ENCODE data around the gene UBE2L6.

UBE2L6 gene

GRCh38 chr11:57567515-57568329, at the start of gene UBE2L6:
TSS of gene UBE2L6 (minus strand) at chr11:57567672. CDS start at chr11:57567611, 61 bp downstream.
- peak within 1 kb of the TSS; percentile 93 for H3K4me3 Mint-ChIP-seq
- peak; percentile 90 for ATAC-seq
- H3K27ac Mint-ChIP-seq = peak within 1 kb of the TSS; percentile 84
- H3K9me3 Mint-ChIP-seq = no peaks in the 10 kb centered on the region
- peaks cover 12% of the 10 kb centered on the region for H3K36me3 Mint-ChIP-seq
- H3K27me3 Mint-ChIP-seq = no peaks in the 10 kb centered on the region
- H3K4me1 Mint-ChIP-seq = peaks cover 46% of the 10 kb centered on the region

- no peak for ATAC-seq
- no peaks in the 10 kb centered on the region for H3K36me3 Mint-ChIP-seq
- H3K27ac Mint-ChIP-seq = no peak overlapping the region
- no peak overlapping the region for H3K4me3 Mint-ChIP-seq
- peaks cover 4% of the 10 kb centered on the region for H3K9me3 Mint-ChIP-seq
- no peaks in the 10 kb centered on the region for H3K4me1 Mint-ChIP-seq
- H3K27me3 Mint-ChIP-seq = peaks cover 41% of the 10 kb centered on the region
Observed at GRCh38 chr11:57616595-57616994, 49.1 kb upstream of the UBE2L6 start.

DNA sequence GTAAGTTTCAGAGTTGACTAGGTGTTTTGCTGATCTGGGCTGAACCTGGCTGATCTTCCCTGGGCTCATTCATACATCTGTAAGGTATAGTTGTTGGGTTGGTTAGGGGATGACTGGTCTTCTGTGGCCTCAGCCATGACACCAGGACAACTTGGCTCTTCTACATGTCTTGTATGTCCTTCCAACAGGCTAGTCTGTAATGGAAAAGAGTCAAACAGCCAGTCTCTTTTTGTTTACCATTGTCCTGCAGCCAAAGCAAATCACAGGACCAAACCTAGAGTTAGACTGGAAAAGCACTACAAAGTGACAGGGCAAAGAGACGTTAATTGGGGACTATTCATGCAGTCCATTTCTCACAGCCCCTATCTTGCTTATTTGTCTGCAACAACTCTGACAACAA, 47.8 kb upstream of the UBE2L6 start:
- H3K27ac Mint-ChIP-seq = no peak overlapping the region
- no peak overlapping the region for H3K4me3 Mint-ChIP-seq
- H3K4me1 Mint-ChIP-seq = no peaks in the 10 kb centered on the region
- ATAC-seq = no peak
- H3K9me3 Mint-ChIP-seq = peaks cover 2% of the 10 kb centered on the region
- no peaks in the 10 kb centered on the region for H3K36me3 Mint-ChIP-seq
- H3K27me3 Mint-ChIP-seq = peaks cover 39% of the 10 kb centered on the region

DNA sequence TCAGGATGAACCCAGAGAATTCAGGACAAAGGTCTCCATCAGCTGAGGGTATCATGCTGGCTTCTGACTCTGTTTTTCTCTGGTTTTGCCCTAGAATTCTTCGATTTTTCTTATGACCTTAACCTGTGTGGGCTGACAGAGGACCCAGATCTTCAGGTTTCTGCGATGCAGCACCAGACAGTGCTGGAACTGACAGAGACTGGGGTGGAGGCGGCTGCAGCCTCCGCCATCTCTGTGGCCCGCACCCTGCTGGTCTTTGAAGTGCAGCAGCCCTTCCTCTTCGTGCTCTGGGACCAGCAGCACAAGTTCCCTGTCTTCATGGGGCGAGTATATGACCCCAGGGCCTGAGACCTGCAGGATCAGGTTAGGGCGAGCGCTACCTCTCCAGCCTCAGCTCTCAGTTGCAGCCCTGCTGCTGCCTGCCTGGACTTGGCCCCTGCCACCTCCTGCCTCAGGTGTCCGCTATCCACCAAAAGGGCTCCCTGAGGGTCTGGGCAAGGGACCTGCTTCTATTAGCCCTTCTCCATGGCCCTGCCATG, 46.8 kb upstream of the UBE2L6 start:
- H3K36me3 Mint-ChIP-seq = no peaks in the 10 kb centered on the region
- no peak overlapping the region for H3K4me3 Mint-ChIP-seq
- no peak for ATAC-seq
- H3K27me3 Mint-ChIP-seq = peaks cover 37% of the 10 kb centered on the region
- no peaks in the 10 kb centered on the region for H3K4me1 Mint-ChIP-seq
- no peak overlapping the region for H3K27ac Mint-ChIP-seq
- peaks cover 2% of the 10 kb centered on the region for H3K9me3 Mint-ChIP-seq

DNA sequence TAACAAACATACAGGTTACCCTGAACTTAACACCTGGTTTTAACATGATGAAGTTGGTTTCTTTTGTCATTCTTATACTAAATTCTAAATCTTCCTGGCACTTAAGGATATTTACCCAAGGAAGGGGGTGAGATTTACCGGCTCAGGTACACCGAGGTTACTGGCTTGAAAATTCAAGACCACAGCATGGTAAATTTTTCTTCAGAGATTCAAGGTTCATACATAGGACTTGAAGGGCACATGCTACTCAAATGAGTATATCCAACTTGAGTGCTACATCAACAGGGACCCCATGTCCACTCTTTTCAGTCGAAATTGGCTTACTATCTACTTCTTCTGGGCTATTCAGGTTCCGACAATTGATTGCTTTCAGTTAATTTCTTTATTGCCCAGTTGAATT, 42.7 kb upstream of the UBE2L6 start:
- ATAC-seq = no peak
- Mint-ChIP-seq H3K9me3 (no peaks in the 10 kb centered on the region), H3K36me3 (no peaks in the 10 kb centered on the region), H3K4me1 (no peaks in the 10 kb centered on the region), H3K27ac (no peak overlapping the region), H3K4me3 (no peak overlapping the region), H3K27me3 (peaks cover 27% of the 10 kb centered on the region)

GRCh38 chr11:57605028-57605420, 37.6 kb upstream of the UBE2L6 start:
- H3K9me3 Mint-ChIP-seq = no peaks in the 10 kb centered on the region
- no peak overlapping the region for H3K27ac Mint-ChIP-seq
- H3K4me3 Mint-ChIP-seq = no peak overlapping the region
- H3K4me1 Mint-ChIP-seq = no peaks in the 10 kb centered on the region
- no peak for ATAC-seq
- peaks cover 26% of the 10 kb centered on the region for H3K27me3 Mint-ChIP-seq
- H3K36me3 Mint-ChIP-seq = no peaks in the 10 kb centered on the region

DNA sequence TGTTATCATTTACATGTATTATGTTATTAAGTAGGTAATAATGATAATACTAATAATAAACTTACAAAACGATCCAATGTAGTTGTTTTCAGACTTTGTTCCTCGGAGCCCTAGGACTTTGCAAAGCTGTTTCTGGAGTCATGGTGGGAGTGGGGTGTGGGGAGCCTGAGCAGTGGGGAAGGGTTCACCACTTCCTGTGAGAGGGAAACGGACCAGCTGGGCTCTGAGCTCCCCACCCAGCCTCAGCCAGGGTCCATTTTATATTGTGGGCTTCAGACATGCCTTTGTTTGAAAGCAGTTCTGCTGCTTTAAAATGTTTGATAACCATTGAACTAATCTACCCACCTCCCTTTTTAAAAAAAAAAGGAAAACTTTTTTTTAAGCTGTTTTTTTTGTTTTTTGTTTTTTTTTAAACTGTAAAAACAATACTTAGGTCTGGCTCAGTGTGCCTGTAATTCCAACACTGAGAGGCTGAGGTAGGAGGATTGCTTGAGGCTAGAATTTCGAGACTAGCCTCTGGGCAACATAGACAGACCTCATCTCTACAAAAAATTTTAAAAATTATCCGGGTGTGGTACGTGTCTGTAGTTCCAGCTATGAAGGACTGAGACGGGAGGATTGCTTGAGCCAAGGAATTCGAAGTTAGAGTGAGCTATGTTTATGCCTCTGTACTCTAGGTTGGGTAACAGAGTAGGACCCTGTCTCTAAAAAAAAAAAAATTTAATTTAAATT, 37.0 kb upstream of the UBE2L6 start:
- peaks cover 31% of the 10 kb centered on the region for H3K27me3 Mint-ChIP-seq
- no peak overlapping the region for H3K4me3 Mint-ChIP-seq
- H3K36me3 Mint-ChIP-seq = no peaks in the 10 kb centered on the region
- no peaks in the 10 kb centered on the region for H3K9me3 Mint-ChIP-seq
- no peak overlapping the region for H3K27ac Mint-ChIP-seq
- no peaks in the 10 kb centered on the region for H3K4me1 Mint-ChIP-seq
- ATAC-seq = no peak

GRCh38 chr11:57601297-57601696, 33.8 kb upstream of the UBE2L6 start:
- peaks cover 57% of the 10 kb centered on the region for H3K27me3 Mint-ChIP-seq
- no peaks in the 10 kb centered on the region for H3K4me1 Mint-ChIP-seq
- no peak for ATAC-seq
- no peaks in the 10 kb centered on the region for H3K36me3 Mint-ChIP-seq
- H3K9me3 Mint-ChIP-seq = no peaks in the 10 kb centered on the region
- no peak overlapping the region for H3K4me3 Mint-ChIP-seq
- H3K27ac Mint-ChIP-seq = no peak overlapping the region

DNA sequence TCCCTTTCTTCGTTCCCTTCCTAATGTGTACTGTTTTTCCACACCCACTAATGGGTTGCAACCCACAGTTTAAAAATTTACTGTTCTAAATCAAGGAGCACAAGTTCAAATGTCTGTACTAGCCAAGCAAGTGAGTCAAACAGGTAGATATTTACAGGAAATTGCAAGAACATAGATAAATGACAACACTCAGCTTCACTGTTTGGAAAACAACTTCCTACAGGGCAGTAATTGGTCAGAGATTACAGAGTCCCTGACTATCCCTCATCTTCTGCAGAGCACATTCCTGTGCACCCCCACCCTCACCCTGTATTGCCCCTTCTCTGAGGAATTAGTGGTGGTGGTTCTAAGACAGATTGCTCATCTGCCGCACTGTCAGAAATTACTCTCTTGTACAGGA, 31.9 kb upstream of the UBE2L6 start:
- no peaks in the 10 kb centered on the region for H3K4me1 Mint-ChIP-seq
- peaks cover 69% of the 10 kb centered on the region for H3K27me3 Mint-ChIP-seq
- no peaks in the 10 kb centered on the region for H3K36me3 Mint-ChIP-seq
- H3K4me3 Mint-ChIP-seq = no peak overlapping the region
- H3K27ac Mint-ChIP-seq = no peak overlapping the region
- H3K9me3 Mint-ChIP-seq = no peaks in the 10 kb centered on the region
- no peak for ATAC-seq

DNA sequence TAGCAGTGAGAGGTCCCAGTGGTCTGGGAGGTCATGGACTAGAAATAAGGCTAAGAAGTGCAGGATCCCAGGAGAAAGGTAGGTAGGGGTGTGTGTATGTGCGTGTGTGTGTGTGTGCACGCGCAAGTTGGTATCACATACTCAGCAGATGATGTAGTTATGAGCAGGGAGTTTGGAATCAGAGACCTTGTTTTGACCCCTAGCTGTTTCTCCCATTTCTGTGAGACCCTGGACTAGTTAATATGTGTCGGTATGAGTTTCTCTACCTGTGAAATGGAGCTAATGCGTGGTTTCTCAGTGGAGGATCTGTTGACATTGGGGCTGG, 31.3 kb upstream of the UBE2L6 start:
- no peak overlapping the region for H3K27ac Mint-ChIP-seq
- H3K36me3 Mint-ChIP-seq = no peaks in the 10 kb centered on the region
- H3K27me3 Mint-ChIP-seq = peaks cover 75% of the 10 kb centered on the region
- no peaks in the 10 kb centered on the region for H3K9me3 Mint-ChIP-seq
- no peak overlapping the region for H3K4me3 Mint-ChIP-seq
- ATAC-seq = no peak
- no peaks in the 10 kb centered on the region for H3K4me1 Mint-ChIP-seq

GRCh38 chr11:57597916-57598830, 30.7 kb upstream of the UBE2L6 start:
- no peaks in the 10 kb centered on the region for H3K9me3 Mint-ChIP-seq
- ATAC-seq = peak; percentile 49
- no peak overlapping the region for H3K4me3 Mint-ChIP-seq
- H3K4me1 Mint-ChIP-seq = no peaks in the 10 kb centered on the region
- H3K27me3 Mint-ChIP-seq = peaks cover 81% of the 10 kb centered on the region
- no peaks in the 10 kb centered on the region for H3K36me3 Mint-ChIP-seq
- no peak overlapping the region for H3K27ac Mint-ChIP-seq

DNA sequence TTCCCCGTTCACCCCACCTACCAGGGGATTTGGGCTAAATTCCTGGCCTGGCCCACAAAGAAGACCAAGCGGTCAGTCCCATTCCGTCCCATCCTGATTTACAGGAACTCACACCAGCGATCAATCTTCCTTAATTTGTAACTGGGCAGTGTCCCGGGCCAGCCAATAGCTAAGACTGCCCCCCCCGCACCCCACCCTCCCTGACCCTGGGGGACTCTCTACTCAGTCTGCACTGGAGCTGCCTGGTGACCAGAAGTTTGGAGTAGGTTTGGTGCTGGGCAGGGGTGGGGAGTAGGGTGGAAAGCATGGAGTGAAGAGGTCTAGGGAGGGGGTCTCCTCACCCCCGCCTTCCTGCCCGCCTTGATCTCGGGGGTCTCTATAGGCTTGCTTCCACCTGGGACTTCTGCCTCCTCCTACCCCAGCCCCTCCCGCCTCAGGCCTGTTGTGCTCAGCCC, 30.0 kb upstream of the UBE2L6 start, which contains the start of gene SERPING1:
SERPING1 (plus strand) TSS at position 225 of the 455 bp plus-strand sequence. CDS start 586 bp downstream, outside the sequence.
- H3K9me3 Mint-ChIP-seq = no peaks in the 10 kb centered on the region
- no peak within 1 kb of the TSS for H3K4me3 Mint-ChIP-seq
- no peak within 1 kb of the TSS for H3K27ac Mint-ChIP-seq
- H3K36me3 Mint-ChIP-seq = no peaks in the 10 kb centered on the region
- H3K4me1 Mint-ChIP-seq = no peaks in the 10 kb centered on the region
- peak; percentile 28 for ATAC-seq
- peaks cover 87% of the 10 kb centered on the region for H3K27me3 Mint-ChIP-seq

DNA sequence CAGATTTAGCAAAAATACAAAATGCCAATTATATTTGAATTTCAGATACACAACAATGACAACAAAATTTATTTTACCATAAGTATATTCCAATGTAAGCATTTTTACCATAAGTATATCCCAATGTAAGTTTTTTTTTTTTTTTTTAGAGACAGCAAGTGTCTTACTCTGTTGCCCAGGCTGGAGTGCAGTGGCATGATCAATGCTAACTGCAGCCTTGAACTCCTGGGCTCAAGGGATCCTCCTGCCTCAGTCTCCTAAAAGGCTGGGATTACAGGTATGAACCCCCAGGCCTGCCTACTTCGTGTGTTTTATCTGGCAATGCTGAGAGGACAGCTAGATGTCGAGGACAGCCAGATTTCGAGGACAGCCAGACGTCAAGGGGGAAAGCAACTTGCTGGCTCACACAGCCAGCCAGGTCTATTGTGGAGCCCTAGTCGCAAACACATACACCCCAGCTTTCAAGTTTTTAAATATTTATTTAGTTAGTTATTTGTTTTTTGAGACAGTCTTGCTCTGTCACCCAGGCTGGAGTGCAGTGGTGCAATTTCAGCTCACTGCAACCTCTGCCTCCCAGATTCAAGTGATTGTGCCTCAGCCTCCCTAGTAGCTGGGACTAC, 28.9 kb upstream of the UBE2L6 start:
- Mint-ChIP-seq H3K9me3 (no peaks in the 10 kb centered on the region), H3K27me3 (peaks cover 87% of the 10 kb centered on the region), H3K36me3 (no peaks in the 10 kb centered on the region), H3K27ac (no peak overlapping the region), H3K4me1 (no peaks in the 10 kb centered on the region), H3K4me3 (no peak overlapping the region)
- no peak for ATAC-seq

GRCh38 chr11:57588046-57588710, 20.7 kb upstream of the UBE2L6 start:
- ATAC-seq = peak; percentile 34
- peaks cover 26% of the 10 kb centered on the region for H3K27me3 Mint-ChIP-seq
- H3K9me3 Mint-ChIP-seq = no peaks in the 10 kb centered on the region
- H3K36me3 Mint-ChIP-seq = no peaks in the 10 kb centered on the region
- H3K4me1 Mint-ChIP-seq = peaks cover 20% of the 10 kb centered on the region
- no peak overlapping the region for H3K27ac Mint-ChIP-seq
- no peak overlapping the region for H3K4me3 Mint-ChIP-seq
